ENCODE data around the gene HNRNPF.
"Not testable (repeated sequence)": the region's sequence is repeated elsewhere in the genome, so short reads cannot be mapped to it uniquely, and the experiment has no call there.

Gene HNRNPF

GRCh38 chr10:43348511-43349312 lies 60.3 kb downstream of the HNRNPF start:
- DNase-seq (ENCODE audit: low spot score) = peak; percentile 89

GRCh38 chr10:43347997-43348396 lies 61.0 kb downstream of the HNRNPF start:
- DNase-seq (ENCODE audit: low spot score) = no peak

- DNase-seq (ENCODE audit: low spot score) = no peak
Observed at GRCh38 chr10:43344051-43344450, 64.9 kb downstream of the HNRNPF start.

GRCh38 chr10:43343126-43343525 lies 65.9 kb downstream of the HNRNPF start:
- DNase-seq (ENCODE audit: low spot score) = no peak

GRCh38 chr10:43342279-43343125 lies 66.5 kb downstream of the HNRNPF start:
- DNase-seq (ENCODE audit: low spot score) = no peak

GRCh38 chr10:43341450-43341849 lies 67.5 kb downstream of the HNRNPF start:
- DNase-seq (ENCODE audit: low spot score) = no peak

- DNase-seq (ENCODE audit: low spot score) = no peak
Observed at GRCh38 chr10:43340619-43341018, 68.4 kb downstream of the HNRNPF start.

- DNase-seq (ENCODE audit: low spot score) = no peak
Observed at GRCh38 chr10:43340101-43340500, 68.9 kb downstream of the HNRNPF start.

- no peak for DNase-seq (ENCODE audit: low spot score)
Observed at GRCh38 chr10:43339136-43339535, 69.8 kb downstream of the HNRNPF start.

- DNase-seq (ENCODE audit: low spot score) = no peak
Observed at GRCh38 chr10:43338117-43338516, 70.9 kb downstream of the HNRNPF start.

- DNase-seq (ENCODE audit: low spot score) = not testable (repeated sequence)
Observed at GRCh38 chr10:43337536-43337935, 71.5 kb downstream of the HNRNPF start.

- DNase-seq (ENCODE audit: low spot score) = no peak
Observed at GRCh38 chr10:43336641-43337318, 72.2 kb downstream of the HNRNPF start.

- no peak for DNase-seq (ENCODE audit: low spot score)
Observed at GRCh38 chr10:43336061-43336460, 72.9 kb downstream of the HNRNPF start.
